Colon (tissue), 2 donors: Measurements from ENCODE around the gene TRABD2A.

Experiments
- FAIRE-seq: peaks from 2 replicates; lab custom pipeline; 2012; peaks lifted over from hg19 to GRCh38; lab: Jason Lieb, UNC
- donor health status: control.
- donor health status: control.

TRABD2A gene

DNA sequence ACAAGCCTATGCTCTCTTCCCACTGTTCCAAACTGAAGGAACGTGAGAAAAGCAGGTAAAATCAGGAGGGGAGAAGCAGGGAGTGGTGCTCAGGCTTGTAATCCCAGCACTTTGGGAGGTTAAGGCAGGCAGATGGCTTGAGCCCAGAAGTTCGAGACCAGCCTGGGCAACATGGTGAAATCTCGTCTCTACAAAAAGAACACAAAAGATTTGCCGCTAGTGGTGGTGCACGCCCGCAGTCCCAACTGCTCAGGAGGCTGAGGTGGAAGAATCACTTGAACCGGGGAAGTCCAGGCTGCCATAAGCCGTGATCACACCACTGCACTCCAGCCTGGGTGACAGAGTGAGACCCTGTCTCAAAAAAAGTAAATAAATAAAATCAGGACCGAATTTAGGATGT lies 23.3 kb upstream of the TRABD2A start:
- no peak for FAIRE-seq

DNA sequence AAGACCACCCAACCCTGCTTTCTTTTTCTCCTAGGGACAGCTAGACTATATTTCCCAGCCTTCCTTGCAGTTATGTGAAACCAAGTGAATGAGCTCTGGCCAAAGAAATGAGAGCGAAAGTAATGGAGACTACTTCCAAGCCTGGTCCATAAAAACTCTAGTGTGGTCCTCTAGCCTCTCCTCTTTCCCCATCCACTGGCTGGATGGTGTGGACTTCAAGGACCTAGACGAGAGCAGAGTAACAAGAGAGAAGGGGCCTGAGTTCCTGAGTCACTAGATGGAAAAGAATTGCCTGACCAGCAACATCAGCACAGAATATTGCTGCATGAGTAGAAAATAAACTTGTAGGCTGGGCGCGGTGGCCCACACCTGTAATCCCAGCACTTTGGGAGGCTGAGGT lies 21.6 kb upstream of the TRABD2A start:
- no peak for FAIRE-seq

DNA sequence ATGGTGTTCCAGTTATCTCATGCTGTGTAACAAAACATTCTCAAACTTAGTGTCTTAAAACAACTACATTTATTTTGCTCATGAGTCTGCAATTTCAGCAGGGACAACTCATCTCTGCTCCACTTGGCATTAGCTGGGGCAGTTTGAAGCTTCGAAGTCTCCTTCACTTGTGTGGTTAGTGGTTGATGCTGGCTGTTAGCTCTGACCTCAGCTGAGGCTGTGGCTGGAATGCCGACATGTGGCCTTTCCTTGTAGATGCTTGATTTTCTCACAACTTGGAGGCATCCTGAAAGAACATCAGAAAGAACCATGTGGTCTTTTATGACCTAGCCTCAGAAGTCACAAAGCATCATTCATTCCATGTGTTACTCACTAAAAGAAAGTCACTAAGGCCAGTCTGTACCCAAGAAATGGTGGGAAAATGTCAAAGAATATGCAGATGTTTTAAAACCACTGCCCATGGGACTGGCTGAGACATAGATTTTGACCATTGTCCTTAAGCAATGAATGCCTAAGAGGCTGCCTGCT lies 20.8 kb upstream of the TRABD2A start:
- FAIRE-seq, result no peak

DNA sequence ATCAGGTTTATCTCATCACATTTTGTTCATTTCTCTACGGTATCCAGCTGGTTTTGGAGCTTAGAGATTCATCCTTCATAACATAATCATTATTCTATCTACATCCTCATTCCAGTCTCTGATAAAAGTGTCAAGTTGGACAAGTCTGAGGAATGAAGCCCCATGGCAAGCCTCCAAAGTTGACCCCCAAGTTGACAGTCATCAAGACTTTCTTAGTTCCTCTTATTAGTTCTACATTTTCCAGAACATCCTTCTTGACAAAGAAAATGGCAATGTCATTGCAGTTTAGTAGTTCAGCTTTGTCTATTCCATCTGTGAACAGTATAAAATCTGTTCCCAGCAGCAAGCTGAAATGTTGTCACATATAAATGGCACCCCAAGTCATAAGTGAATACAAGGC lies 20.1 kb upstream of the TRABD2A start:
- no peak for FAIRE-seq

DNA sequence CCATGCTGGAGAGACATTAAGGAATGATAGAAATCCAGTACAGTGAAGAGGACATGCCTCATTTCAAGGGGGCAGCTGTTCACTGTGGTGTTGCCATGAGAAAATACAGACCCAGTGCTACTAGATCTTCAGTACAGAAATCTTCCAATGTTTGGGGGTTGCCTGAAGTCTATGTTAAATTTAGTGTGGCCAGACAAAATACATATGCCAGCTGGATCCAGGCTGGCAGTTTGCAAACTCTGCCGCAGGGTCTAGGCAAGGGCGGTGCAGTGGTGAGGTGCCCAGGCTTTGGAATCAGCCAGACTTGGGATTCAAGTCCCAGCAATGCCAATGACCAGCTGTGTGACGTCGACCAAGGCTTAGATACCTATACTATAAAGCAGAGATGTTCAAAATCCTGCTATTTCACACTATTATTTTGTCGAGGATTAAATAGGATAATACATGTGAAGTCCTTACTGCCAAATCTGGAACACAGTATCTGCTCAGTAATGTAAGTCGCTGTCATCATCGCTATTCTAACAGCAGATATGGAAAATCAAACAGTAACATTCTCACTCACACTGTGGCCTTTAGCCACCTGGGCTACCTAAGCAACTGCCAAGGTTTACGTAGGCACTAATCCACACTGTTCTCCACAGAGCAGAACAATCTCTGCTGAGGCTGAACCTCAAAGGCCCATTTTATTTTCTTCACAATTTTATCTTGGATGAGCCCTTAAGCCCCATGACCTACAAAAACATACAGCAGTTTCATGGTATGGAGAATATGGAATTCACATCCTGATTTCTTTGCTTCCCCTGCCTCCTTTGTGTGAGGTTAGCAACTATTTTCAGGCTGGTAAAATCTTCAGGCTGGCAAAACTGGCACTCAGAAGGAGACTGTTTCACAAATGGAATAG lies 18.7 kb upstream of the TRABD2A start:
- FAIRE-seq, result no peak

DNA sequence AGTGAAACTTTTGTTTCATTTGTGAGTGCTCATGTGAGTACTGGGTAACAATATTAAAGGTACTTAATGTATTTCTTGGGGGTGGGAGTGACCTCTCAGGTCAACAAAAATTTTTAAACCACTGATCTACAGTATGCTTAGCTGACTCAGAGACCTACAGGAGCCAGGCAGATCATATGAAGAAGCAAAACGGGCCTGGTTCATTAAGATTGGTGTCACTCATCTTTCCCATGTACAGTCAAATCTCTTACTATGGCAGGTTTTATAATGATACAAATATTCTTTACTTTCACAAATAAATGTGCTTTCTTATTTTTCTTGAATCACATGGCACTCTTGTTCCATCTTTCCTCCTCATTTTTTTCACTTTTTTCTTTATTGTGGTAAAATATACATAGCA lies 16.9 kb upstream of the TRABD2A start:
- FAIRE-seq, result no peak

DNA sequence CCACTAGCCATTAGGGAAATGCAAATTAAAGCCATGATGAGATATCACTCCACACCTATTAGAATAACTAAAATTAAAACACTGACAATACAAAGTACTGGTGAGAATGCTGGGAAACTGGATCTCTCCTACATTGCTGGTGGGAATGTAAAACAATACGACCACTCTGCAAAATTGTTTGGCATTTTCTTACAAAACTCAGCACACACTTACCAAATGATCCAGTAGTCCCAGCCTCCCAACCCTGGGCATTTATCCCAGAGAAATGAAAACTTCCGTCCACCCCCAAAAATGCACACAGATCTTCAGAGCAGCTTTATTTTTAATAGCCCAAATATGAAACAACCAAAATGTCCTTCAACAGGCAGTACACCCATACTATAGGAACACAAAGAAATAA lies 15.7 kb upstream of the TRABD2A start:
- FAIRE-seq, result no peak

DNA sequence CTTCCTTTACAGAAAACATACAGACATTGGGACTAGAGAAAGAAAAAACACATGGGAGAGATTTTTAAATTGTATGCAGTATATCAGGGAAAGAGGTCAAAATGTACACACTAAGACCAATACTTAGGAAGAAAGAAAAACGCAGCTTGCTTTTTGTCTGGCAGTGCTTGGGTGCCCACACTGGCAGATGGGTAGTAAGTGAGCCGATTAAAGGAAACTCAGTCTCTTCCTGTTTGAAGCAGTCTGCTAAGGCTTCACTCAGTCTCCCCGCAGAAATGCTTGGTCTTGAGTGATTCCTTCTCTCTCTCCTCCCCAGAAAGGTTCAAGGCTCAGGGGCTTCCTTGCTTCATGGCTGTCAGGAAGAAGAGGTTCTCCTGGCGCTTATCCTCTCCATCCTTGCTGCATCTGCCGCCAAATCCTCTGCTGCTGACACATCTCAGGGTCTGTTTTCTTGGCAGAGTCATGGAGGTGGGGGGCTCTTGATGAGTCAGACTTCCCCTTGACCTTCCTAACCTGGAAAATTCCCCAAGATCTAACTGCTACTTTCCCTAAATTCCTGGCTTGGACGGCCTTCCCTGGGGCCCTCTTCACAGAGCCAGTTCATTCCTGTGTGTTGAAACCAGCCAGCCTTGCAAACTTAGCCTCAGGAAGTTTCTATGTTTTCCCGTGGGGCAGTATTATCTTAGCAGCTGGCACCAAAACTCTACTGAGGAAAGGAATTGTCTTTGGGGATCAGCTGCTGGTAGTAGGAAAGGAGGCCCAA lies 14.1 kb upstream of the TRABD2A start:
- FAIRE-seq, result no peak

DNA sequence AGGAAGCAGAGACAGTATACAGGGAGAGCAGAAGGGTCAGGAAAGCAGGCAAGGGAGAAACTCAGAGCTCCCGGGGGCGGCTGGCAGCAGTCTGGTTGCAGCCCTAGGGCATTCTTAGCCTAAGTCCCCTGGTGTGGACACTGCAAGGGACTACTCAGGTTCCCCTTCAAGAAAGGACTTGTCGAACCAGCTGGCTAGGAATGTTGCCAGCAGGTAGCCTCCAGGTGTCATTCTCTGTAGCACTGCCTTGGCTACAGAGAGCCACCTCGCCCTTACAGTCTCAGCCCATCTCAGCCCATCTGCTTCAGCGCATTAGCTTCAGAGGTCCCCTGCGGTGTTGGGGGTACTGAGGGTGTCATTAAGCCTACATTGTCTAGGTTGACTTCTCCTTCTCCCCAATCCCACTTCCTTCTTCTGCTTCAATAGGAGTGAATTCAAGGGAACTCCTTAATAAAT lies 13.3 kb upstream of the TRABD2A start:
- no peak for FAIRE-seq

DNA sequence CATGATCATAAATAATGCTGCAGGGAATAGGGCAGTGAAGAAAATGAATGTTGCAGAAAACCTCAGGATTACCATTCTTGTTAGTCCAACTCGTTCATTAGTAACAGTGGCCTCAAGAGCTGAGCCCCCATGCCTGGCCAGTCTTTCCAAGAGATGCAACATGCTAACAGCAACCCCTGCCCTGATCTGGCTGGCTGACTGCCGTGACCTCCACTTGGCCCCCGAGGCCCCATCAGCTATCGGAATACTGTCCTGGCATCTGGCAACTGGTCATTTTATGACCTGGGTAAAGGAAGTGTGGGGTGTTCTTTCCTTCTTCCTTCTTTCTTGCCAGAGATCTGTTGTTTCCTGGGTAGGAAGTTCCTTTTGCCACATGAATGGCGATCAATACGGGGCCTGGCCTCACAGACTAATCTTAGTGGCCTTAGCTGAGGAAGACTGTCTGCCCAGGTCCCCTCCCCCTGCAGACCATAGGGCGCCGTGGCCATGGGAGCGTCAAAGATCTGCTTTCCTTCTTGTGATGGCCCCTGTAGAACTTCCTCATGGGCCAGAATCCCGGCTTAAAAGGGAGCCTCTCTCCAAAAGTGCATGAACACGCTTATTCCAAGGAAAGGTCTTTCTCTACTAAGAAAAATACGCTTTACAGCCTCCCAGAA lies 10.6 kb upstream of the TRABD2A start:
- FAIRE-seq, result no peak

DNA sequence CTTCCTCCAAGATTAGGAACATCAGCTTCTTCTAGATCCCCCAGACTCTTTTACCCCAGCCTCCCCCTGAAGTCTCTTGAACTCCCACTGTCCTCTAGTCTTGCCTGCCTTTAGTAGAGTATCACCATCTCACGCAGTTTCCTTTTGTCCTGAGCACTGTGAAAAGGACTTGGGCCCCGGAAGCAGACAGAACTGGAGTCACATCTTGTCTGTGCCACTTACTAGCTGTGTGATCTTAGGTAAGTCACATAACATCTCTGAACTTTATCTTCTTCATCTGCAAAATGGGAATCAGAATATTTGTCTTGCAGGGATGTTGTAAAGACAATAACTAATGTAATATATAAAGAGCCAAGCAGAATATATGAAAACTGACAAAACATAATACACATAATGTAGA lies 8.4 kb upstream of the TRABD2A start:
- no peak for FAIRE-seq

DNA sequence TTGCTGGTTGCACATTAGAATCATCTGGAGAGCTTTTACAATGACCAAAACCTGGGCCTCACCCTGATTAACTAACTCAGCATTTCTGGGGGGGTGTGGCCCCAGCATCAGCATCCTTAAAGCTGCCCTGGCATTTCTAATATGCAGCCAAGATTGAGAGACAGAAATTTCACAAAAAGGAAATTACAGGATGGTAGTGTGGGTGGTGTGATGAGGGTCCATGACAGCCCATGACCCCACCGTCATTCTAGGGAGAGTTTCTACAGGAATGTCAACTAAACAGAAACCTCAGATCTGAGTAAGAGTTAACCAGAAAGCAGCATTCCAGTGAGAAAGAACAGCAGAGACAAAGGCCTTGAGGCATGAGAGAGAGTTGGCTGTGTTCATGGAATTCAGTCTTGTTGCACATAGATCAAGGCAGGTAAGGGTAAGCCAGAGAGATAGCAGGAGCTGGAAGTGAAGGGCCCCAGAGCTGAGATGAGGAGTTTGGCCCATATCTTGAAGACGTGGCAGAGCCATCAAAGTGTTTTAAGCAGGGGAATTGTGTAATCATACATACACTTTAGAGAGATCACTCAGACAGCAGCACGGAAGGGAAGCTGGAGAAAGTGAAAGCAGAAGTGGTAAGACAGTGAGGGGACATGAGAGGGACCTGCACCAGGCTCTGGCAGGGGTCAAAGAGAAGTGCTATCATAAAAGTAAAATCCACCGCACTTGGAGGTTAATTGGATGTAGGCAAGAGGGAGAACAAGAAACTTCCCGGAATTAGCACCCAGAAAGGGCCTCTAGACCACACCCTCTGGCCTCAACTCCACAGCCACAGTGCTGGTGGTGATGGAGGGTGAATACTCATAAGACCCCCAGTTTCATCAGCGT lies 7.8 kb upstream of the TRABD2A start:
- no peak for FAIRE-seq

DNA sequence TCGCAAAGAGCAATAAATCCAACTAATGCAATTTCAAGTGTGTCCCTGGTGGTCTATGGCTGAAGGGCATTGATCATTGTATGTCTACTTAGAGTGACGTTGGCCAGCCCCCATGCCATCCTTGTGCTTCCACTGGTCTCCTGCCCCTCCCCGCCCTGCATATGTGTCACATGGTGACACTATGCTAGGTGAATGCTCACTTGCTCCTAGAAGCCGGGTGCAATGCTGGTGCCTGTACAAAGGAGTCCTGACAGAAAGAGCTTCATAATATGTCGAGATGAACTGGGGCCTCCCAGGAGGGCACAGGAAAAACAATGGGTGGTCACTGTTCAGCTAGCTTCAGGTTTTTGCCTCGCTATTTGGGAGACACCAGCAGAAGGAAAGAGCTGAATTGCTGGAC lies 5.9 kb upstream of the TRABD2A start:
- FAIRE-seq, result no peak

DNA sequence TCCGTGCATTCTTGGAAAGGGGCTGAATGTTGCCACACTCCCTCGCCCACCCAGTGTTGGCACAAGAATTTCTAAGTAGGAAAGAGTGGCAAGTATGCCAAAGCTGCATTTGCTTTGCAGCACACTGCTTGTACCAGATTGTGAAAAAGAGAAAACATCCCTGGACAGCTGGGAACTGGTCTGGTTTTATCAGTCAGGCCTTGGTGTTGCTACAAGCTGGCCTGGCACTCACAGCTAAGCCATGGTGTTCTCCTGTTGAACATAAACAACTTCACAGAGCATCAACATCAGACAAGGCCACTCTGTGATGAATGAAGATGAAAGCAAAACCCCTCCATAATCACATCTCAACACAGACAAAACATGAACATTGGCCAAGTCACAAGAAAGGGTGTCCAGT lies 4.2 kb upstream of the TRABD2A start:
- no peak for FAIRE-seq

DNA sequence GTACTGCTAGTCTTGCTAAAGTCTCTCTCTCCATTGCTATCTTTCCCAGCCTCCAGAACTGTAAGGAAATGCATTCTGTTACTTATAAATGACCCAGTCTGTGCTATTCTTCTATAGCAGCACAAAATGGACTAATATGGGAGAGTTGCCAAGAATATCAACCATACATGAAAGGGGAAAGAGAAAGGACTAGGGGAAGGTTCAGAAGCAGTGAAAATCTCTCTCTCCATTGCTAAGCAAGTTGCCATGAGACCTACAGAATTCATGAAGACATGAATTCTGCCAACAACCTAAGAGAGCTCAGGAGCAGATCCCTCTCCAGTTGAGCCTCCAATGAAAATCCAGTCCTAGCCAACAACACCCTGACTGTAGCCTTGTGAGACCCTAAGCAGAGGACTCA lies 3.6 kb upstream of the TRABD2A start:
- no peak for FAIRE-seq

DNA sequence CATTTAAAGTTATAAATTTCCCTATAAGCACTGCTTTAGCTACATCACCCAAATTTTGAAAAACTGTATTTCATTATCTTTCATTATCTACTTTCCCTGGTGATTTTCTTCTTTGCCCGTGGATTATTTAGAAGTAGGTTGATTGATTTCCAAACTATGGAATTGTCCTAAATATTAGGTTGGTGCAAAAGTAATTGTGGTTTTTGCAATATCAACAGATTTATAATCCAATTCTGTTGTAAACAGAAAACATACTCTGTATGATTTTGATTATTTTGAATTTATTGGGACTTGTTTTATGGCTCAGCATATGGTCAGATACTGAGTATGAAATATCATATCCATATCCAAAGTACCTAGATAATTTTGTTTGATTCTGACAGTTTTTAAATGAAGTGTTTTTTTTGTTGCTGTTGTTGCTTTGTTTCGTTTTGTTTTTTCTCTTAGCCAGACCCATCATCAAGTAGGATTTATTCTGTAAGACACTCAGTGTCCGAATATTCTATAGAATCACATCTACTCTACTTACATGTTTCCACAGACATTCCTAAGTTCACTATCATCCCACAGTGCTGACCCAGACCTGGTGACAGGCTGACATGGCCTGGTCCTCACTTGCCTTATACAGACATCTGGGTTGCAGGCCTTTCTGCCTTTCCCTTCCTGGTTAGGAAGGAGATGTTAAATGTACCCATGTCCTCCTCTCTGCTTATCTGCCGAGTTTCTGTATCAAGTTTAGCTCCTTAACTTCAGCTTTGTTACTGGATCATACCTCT lies 2.1 kb upstream of the TRABD2A start:
- no peak for FAIRE-seq

DNA sequence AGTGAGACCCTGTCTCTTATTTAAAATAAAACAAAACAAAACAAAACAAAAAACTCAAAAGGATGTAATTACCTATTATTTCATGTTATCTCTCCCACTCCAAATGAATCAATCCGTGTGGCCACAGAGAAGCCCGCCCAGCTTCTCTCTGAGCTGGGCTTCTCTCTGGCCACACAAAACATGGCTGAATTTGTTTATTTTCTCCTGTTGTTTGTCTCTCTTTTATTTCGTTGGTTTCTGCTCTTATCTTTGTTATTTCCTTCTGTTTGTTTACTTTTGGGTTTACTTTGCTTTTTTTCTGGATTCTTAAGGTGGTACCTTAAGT lies 1.5 kb upstream of the TRABD2A start:
- no peak for FAIRE-seq

DNA sequence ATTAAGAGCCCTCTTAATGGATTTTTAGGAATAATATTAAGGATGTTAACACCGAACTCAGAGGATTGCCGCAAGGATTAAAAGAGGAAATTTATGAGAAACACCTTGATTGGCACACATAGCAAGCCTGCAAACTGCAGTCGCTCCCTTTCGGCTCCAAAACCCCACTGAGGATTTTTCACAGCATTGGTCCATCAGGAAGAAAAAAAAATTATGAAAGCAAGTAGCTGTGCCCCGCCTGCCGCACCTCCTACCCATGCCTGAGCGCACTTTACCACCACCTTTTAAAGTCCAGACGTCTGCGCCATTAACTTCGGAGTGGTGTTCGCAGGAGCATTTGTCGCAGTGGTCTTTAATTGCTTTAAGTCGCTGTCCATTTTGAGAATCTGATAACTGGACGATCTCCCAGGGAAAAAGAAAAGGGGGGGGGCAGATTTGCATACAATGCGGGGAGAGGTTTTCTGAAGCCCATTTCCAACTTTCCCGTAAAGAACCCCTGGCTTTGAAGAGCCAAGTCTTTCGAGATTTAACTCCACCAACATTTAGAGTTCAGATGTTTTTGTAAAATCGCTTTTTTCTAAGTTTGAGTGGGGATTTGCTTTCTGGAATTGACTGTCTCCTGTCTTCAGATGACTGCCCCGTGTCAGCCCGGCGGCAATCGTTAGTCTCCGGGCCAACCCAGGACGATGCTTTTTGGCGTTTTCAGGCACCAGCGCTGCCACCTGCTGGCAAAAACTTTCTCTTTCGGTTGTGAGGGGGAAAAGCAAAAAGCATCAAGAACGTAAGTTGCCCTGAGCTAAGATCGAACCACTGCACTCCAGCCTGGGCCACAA lies 913 bp upstream of the TRABD2A start:
- FAIRE-seq, result no peak

DNA sequence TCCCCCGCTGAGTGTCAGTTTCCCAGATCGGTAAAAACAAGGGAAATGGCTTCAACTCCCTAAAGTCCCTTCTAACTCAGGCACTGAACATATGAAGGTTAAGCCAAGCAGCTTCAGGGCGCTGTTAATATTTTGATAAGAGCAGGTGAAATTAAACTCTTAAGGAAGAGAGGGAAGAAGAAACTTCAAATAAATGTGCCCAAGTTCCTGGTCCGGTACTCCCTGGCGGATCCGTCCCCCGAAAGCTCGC lies 564 bp downstream of the TRABD2A start:
- no peak for FAIRE-seq

DNA sequence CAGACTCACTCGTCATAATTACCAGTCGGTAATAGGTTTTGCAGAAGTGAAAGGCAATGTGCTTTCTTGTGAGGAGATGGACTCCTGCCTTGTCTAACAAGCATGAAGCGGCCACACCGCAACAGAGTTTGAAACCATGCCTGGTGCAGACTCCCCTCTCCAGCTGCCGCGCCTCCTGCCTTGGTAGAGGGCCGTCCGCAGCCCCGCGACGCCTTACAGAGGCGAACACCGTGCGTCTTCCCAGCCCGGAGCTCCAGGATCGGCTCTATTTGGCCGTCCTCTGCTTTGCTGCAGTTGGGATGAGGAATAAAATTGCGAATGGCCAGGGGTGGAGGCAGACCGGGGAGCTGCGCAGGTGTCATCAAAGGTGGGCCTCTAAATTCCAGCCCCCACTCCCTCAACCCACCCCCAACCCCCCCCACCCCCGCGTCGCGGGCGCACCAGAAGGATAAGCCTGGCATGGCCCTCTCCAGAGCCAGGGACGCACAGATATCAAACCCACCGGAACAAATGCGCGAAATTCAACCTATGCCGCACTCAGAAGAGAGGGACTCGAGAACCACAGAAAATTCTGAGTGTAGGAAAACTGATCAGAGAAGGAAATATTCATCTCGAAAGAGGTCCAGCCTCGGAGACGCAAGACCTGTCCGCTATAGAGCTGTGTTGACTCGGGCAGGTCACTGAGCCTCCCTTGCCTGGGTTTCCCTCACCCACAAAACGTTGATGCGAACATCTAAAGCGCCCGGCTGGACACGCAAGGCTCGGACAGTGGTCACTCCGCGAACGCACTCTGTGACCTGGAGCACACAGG lies 1.1 kb downstream of the TRABD2A start:
- FAIRE-seq, result no peak
